Fibroblast of gingiva (primary cell): ENCODE measurements around the gene RNF166.

Experiments
- DNase-seq: peaks from one replicate; pipeline ENCODE4 v3.0.0-alpha.2; 2011; ENCODE audit warnings: low read depth

The RNF166 gene

DNA sequence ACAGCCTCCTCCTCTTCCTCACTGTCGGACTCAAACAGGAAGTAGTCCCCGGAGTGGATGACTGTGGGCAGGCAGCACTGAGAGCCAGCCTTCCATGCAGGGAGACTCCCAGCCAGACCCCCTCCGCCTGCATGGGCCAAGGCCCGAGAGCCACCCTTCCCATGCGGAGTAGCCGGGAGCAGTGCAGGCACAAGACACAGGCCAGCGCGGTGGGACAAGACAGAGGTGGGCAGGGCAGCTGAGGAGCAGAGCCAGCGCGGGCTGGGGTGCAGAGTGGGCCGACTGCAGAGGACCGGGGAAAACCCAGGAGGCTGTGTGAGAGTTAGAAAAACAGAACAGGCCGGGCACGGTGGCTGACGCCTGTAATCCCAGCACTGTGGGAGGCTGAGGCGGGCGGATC, 17.7 kb upstream of the RNF166 start:
- no peak for DNase-seq

DNA sequence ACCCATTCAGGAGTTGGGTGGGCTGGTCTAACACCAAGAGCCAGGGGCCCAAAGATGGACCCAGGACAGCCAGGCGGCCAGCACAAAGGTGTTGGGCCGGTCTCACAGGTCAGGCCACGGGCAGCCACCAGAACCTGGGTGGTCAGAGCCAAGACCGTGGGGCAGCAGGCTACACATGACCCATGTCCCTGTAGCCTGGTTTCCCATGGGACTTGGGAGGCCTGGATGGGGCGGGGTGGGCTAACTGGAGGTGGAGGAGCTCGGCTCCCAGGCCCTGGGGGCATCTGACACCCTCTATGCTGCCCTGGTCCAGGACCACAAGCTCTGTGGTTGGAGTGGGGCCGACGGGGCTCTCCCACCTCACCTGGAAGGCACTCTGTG, 17.3 kb upstream of the RNF166 start:
- DNase-seq = no peak

DNA sequence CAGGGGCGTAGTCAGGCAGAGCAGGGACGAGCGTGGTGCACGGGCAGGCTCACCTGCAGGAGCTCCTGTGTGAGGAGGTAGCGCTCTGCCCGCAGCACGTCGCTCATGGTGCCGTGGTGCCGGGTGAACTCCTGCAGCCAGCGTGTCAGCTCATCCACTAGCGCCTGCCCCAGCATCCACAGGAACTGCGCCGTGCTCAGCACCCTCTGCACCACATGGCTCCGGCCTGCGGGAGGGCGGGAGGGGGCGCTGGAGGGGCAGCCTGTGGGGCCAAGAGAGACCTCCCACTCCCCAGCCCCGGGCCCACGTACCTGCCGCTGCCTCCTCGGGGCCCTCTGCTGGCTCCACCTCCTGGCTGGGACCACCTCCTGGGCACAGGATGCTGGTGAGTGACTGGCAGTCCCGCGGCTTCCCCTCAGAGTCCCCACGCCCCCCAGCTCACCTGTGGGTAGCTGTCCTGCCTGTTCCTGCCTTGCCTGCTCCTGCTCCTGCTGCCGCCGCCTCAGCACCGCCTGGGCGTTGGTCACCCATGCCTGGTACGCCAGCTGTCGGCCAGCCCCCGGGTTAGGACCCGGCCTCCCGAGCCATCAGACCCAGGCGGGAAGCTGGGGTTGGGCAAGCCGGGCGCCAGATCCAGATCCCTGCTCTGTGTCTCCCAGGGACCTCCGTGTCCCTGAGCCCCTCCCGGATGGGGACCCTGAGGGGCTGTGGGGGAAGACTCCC, 16.7 kb upstream of the RNF166 start:
- DNase-seq = no peak

DNA sequence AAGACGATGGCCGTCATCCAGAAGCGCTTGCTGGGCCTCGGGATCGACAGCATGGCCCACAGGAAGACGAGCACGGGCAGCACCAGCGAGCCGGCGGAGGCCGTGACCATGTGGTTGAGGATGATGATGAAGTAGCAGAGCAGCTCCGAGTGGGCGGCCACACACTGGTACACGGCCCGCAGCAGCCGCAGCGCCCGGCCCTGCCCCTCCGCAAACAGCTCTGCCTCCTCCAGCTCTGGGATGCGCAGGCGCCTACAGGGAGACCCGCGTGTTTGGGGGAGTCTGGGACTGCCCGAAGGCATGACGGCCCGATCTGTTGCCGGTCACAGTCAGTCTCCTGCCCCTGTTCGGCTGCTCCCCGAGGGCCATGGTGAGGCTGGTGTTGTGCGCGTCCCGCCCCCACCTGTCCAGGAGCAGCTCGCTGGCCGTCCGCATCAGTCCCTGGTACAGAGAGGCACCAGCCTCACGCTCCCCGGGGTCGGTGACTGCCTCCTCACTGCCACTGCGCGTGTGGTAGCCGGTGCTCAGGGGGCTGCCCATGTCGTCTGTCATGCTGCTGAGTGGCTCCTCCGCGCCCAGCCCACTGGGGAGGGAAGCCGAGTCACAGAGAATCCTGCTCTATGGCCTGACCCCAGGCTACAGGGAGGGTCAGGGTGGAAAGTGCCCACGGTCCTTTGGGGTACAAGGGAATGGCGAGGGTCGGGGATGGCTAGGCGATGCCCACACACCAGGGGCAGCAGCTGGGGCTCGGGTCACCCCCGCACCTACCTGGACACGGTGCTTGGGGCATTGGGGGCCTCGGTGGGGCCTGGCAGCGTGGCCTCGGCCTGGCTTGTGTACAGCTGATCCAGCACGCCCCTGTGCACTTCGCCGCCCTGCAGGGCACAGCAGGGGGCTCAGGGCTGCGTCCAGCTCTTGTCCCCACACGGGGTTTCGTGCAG, 15.9 kb upstream of the RNF166 start:
- DNase-seq = no peak

DNA sequence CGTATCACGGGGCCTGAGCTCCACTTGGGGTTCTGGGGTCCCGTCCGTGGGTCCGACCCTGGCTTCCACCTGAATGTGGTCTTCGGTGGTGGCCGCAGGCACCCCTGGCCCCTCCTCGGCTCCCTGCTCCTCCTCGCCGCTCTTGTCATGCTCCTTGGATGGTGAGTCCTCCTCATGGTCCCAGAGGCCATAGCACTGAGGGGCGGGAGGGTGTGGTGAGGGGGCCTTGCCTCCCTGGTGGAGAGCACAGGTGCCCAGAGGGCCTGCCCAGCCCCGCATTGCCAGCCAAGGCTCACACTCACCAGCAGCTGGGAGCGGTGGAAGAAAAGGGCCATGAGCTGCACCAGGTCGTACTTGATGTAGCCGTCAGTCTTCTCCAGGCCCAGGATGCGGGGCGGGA, 15.0 kb upstream of the RNF166 start:
- no peak for DNase-seq

DNA sequence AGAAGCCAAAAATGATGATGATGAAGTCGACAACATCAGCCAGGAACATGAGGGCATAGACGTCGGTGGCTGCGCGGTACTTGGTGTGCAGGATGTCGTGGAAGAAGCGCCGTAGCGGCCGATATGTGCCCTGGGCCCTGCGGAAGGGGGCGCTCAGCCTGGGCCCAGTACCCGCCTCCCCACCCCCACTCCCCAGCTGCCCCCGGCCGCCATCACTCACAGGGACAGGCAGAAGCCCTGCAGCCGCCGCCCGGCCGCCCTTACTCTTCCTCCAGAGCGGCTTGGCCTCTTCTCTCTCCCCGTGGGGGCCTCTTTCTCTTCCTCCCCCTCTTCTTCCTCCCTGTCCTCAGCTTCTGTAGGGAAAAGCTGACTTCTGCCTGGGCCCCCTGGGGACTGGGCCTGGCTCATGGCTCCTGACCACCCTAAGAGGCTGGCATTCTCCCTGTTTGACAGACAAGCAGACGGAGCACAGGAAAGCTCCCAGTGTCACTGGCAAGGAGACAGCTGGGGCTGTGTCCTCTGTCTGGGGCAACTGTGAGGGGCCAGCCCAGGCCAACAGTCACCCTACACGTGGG, 14.3 kb upstream of the RNF166 start:
- no peak for DNase-seq

DNA sequence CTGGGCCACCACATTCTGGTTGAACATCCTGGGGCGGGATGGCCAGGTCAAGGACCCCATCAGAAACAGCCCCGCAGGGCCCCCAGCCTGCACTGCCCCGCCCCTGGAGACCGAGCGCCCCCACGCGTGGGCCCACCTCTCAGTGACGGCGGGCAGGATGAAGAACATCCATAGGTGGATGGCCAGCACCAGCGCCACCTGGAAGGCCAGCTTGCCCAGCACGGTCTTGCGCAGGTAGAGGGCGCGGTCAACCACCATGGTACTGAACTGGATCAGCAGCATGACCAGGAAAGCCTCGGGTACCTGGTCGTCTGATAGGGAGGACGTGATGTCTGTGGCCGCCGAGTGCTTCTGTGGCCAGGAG, 13.7 kb upstream of the RNF166 start:
- no peak for DNase-seq

DNA sequence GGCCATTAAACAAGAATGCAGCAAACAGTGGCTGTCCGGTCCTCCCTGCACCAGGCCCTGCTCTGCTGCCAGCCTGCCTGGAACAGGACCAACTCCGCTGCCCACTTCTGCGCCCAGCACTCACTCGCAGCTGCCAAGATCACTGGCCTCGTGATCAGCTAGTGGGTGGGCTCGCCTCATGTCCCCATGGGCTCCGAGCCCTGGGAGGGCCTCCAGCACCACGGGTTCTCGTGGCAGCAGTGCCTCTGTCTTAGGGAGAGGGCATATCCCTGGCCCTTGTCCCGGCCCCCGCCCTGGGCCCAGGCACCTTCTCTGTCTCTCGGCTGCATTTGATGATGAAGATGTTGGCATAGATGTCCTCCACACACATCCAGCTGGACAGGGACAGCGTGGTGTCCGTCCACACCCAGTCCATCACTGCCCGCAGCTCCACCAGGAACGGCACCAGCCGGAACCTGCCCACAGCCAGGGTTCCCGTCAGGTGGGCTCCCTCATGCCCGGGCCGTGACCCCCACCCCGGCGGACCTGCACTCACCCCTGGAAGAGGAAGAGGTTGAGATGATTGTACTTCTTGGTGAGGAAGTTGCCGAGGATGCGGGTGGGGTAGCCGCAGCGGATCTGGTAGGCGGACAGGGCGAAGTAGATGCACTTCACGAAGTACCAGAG, 13.2 kb upstream of the RNF166 start:
- no peak for DNase-seq

DNA sequence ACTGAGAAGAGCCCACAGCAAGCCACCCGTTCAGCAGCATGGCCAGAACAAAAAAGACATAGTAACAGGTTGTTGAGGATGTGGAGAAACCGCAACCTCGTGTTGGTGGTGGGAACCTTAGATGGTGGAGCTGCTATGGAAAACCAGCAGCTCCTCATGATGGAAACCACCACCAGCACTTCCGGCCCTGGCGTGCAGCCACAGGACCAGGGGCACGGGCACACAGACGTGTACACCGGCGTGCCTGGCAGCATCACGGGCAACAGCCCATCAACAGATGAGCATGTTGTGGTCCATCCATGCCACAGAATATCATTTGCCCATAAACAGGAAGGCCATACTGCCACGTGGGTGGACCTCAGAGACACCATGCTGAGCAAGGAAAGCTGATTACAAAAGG, 12.0 kb upstream of the RNF166 start:
- DNase-seq = no peak

DNA sequence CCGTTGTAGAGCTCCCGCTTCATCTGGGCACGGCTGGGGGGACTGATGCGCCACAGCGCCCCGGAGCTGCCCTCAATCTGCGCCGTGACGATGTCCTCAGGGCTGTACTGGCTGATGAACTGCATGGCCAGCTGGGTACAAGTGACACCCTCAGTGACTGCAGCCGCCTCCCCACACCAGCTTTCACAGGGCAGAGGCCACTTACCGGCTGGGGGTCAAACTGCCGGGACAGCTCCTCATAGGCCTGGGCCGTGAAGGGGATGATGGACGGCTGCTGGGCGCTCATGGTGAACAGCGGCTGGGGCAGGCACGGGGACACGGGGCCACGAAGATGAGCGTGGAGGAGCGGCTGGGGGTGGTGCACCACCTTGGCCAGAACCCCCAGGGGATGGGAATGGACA, 10.4 kb upstream of the RNF166 start:
- no peak for DNase-seq

DNA sequence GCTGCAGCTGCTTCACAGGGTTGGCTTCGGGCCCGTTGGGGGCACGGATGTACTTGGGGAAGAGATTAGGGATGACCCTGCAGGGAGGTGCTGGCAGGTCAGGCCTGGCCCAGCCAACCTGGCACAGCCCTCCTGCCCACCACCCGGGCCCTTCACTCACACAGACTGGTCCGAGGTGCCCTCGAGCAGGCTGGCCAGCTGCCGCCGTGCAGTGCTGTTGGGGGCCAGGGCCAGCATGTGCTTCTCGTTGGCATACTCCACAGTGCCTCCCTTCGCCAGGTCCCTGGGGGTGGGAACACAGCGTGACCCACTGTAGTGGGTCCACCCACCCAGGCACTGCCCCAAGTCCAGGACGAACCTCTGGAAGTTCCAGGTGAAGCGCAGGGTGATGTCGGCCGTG, 10.0 kb upstream of the RNF166 start:
- DNase-seq = no peak

DNA sequence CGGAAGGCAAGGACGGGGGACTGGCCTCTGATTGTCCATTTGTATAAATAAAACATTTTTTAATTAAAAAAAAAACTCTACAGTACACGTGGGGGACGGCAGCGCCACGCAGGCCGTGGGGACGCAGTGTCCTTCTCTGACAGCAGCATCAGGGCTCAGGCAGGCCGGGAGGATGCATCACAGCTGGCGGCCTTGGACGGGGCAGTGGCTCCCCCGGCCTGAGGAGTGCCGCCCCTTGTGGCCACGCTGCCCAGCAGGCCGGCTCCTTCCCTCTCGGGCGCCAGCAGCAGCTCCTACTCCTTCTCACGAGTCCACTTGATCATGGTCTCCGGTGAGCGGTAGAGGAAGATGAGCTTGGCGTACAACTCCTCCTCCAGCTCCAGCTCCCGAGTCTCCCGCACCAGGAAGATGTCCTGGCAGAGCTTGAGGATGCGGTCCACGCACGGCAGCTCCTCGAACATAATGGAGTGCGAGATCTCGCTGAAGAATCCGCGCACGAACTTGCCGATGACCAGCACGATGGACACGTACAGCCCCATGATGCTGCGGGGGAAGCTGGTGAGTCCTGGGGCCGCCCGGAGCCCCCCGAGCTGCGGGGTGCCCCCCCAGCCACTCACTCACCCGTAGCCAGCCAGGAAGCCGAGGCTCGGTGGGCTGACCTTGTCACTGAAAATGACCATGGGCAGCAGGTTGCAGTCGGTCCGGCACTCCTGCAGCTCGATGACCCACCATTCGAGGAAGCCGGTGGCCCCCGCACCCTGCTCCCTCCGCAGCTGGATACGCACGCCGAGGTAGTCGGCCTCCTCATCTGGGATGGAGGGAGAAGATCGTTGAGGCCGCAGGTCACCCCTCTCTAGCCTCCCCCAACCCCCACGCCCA, 9.3 kb upstream of the RNF166 start:
- DNase-seq = no peak

DNA sequence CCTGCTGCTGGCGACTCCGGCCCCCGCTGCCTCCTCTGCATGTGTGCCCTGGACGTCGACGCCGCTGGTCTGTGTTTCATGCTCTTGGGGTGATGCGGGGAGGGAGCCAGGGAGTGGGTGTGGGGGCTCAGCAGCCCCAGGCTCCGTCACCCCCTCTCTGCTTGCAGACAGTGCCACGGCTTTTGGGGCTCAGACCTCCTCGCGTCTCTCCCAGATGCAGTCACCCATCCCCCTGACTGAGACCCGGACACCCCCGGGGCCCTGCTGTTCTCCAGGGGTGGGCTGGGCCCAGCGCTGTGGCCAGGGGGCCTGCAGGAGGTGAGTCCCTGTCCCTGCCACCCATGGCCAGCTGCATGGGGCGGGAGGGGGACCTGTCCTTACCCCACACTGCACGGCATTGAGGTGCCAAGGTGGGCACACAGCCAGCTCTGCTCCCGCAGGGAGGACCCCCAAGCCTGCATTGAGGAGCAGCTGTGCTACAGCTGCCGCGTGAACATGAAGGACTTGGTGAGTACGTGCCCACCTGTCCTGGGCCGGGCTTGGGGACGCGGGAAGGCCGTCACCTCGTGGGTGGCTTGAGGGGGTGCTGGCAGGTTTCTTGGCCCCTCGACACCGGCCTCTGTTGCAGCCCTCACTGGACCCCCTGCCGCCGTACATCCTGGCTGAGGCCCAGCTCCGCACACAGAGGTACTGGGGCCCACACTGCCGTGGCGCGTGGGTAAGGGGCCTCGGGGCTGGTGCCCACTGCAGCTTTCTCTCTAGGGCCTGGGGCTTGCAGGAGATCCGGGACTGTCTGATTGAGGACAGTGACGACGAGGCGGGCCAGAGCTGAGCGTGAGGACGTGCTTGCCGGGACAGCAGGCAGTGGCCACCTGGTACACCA, 8.5 kb upstream of the RNF166 start:
- no peak for DNase-seq

DNA sequence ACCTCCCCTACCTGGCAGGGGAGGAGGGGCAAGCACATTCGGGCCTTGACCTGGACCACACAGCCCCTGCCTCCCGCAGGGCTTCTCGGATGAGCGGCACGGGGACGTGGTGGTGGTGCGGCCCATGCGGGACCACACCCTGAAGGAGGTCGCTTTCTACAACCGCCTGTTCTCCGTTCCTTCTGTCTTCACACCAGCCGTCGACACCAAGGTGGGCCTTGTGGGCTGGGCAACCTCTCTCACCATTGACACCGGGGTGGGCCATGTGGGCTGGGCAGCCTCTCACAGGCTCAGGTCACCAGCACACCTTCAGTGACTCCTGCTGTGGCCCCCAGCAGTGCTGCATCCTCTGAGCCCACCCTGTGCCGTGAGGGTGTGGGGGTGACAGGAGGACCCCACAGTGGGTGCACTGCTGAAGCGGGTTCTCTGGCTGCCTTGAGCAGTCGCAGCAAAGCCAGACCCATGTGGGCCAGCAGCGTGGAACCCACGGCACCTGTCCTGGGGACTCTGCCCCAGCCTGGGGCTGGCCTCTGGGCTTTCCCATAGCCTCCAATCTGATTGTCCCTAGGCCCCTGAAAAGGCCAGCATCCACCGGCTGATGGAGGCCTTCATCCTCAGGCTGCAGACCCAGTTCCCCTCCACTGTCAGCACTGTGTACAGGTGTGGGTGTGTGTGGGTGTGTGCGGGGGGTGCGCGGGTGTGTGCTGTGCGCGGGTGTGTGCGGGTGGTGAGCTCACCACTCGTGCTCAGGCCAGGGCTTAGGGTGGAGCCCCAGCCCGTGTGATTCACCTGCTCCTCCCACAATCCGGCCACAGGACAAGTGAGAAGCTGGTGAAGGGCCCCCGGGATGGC, 7.6 kb upstream of the RNF166 start:
- no peak for DNase-seq

DNA sequence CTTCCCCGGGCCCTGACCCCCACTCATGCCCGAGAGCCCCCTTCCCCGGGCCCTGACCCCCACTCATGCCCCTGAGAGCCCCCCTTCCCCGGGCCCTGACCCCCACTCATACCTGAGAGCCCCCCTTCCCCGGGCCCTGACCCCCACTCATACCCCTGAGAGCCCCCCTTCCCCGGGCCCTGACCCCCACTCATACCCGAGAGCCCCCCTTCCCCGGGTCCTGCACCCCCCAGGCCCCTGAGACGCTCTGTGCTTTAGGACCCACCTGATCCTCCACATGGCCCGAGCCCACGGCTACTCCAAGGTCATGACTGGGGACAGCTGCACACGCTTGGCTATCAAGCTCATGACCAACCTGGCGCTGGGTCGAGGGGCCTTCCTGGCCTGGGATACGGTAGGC, 6.8 kb upstream of the RNF166 start:
- DNase-seq = no peak

DNA sequence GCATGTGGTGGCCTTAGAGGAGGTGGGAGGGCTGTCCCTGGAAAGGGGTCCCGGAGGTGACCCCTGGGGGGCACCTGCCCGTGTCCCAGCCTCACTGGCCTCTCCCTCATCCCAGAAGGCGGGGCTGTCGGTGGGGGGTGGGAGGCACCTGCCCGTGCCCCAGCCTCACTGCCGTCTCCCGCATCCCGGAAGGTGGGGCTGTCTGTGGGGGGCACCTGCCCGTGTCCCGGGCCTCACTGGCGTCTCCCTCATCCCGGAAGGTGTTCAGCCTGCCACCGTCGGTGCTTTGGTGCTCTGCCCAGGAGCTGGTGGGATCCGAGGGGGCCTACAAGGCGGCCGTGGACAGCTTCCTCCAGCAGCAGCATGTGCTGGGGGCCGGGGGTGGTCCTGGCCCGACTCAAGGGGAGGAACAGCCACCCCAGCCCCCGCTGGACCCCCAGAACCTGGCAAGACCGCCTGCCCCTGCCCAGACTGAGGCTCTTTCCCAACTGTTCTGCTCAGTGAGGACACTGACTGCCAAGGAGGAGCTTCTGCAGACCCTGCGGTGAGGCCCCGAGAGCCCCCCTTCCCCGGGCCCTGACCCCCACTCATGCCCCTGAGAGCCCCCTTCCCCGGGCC, 6.3 kb upstream of the RNF166 start:
- no peak for DNase-seq

DNA sequence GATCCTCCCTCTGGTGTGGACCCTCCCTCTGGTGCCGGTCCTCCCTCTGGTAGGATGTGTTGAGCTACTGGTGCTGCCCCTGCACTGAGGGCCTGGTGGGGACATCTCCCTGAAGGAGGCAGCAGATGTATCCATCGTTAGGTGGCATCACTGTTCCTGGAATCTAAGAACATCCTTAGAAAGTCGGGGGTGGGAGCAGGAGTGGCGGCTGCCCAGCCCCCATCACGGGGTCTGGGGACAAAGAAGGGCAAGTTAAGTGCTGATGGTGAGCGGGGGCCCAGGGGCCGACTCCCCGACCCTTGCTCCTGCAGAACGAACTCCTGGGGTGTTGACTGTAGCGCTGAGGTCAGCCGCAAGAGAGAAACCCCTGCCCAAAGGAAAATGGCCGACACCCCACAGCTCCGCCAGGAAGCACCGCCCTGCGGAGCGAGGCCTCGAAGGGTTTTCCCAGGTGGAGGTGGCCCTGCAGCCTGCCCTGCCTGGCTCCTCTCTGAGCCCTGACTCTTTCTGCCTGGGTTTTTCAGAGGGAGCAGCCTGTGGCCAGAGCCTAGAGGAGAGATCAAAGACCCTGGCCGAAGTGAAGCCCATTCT, 5.6 kb upstream of the RNF166 start:
- no peak for DNase-seq

DNA sequence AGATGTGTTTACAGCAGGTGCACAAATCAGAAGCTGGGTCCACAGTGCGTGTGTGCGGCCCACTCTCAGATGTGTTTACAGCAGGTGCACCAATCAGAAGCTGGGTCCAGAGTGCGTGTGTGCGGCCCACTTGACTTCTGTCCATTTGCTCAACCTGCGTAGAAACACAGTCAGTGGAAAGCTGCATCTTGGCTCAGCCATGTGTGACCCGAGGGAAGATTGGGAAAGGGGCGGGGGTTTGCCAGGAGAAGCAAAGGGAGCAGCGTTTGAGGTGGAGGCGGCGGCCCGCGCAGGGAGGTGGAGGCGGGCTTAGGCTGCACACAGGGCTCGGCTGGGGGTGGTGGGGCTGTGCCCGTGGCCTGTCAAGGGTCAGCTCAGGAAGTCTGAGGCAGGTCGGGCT, 4.3 kb upstream of the RNF166 start:
- no peak for DNase-seq
